HEK293 (cell line): Measurements from ENCODE around the gene SYNM.

Experiments used
- CTCF ChIA-PET: fragments of 350-600 bp; formaldehyde crosslinking; extraction: SDS; loops from one replicate; lab custom pipeline; 2021; ENCODE audit warnings: antibody characterized with exemption; lab: Yijun Ruan, JAX
- POLR2A ChIA-PET: fragments of 300-600 bp; formaldehyde crosslinking; extraction: SDS; loops from one replicate; lab custom pipeline; 2020; ENCODE audit warnings: antibody characterized with exemption, inconsistent platforms; lab: Yijun Ruan, JAX
- H3K27ac ChIP-seq: fragments of 200-500 bp; sonication (Bioruptor generic); 2 replicates; pipeline ENCODE4 v1.5.1; 2014; ENCODE audit warnings: low read depth, low read length, control low read depth, inconsistent platforms; ENCODE audit errors: extremely low read depth
- H3K36me3 ChIP-seq, 2 experiments: fragments of 200-500 bp in 1 of 2; sonication (Bioruptor generic) in 1 of 2; 1 replicate in 1 of 2; 2 replicates in 1 of 2; pipeline ENCODE4 v1.5.1; 2014 to 2017; ENCODE audit warnings: inconsistent platforms in 2 of 2, low read length in 2 of 2; ENCODE audit not compliant: control insufficient read depth in 2 of 2, insufficient read depth in 1 of 2
- H3K4me1 ChIP-seq: fragments of 200-500 bp; sonication (Bioruptor generic); 2 replicates; pipeline ENCODE4 v1.5.1; 2014; ENCODE audit warnings: mild to moderate bottlenecking, low read length, inconsistent platforms; ENCODE audit not compliant: control insufficient read depth, insufficient read depth
- H3K4me3 ChIP-seq: 2 replicates; pipeline ENCODE4 v1.5.1; 2011; ENCODE audit warnings: low read depth, mild to moderate bottlenecking, control low read depth, low read length, moderate library complexity
- H3K9me3 ChIP-seq: fragments of 200-500 bp; sonication (Bioruptor generic); 2 replicates; pipeline ENCODE4 v1.5.1; 2014; ENCODE audit warnings: low read depth, low read length, inconsistent platforms; ENCODE audit not compliant: control insufficient read depth, insufficient read depth
- GFI1B ChIP-seq: fragments of 450-650 bp; formaldehyde crosslinking; IDR thresholded peaks from 2 replicates; pipeline ENCODE4 v1.5.1; 2016; ENCODE audit warnings: missing biosample characterization, missing genetic modification characterization
- GLIS2 ChIP-seq: fragments of 450-650 bp; formaldehyde crosslinking; IDR thresholded peaks from 2 replicates; pipeline ENCODE4 v1.5.1; 2016; ENCODE audit warnings: missing biosample characterization, missing genetic modification characterization
- KLF16 ChIP-seq: fragments of 450-650 bp; formaldehyde crosslinking; IDR thresholded peaks from 2 replicates; pipeline ENCODE4 v1.5.1; 2017; ENCODE audit warnings: missing biosample characterization, missing genetic modification characterization
- KLF8 ChIP-seq: fragments of 450-650 bp; formaldehyde crosslinking; IDR thresholded peaks from 2 replicates; pipeline ENCODE4 v1.5.1; 2016; ENCODE audit warnings: missing biosample characterization, missing genetic modification characterization
- PRDM1 ChIP-seq: fragments of 450-650 bp; formaldehyde crosslinking; IDR thresholded peaks from 2 replicates; pipeline ENCODE4; 2016; ENCODE audit warnings: missing biosample characterization, missing genetic modification characterization
- PRDM6 ChIP-seq: fragments of 450-650 bp; formaldehyde crosslinking; IDR thresholded peaks from 2 replicates; pipeline ENCODE4 v1.5.1; 2017; ENCODE audit warnings: missing biosample characterization, missing genetic modification characterization
- SCRT2 ChIP-seq: fragments of 450-650 bp; formaldehyde crosslinking; IDR thresholded peaks from 2 replicates; pipeline ENCODE4 v1.5.1; 2016; ENCODE audit warnings: missing biosample characterization, missing genetic modification characterization
- ZBTB17 ChIP-seq: fragments of 450-650 bp; formaldehyde crosslinking; IDR thresholded peaks from 2 replicates; pipeline ENCODE4 v1.5.1; 2016; ENCODE audit warnings: missing biosample characterization, missing genetic modification characterization
- ZEB2 ChIP-seq: fragments of 450-650 bp; formaldehyde crosslinking; IDR thresholded peaks from 2 replicates; pipeline ENCODE4 v1.5.1; 2016; ENCODE audit warnings: missing biosample characterization, missing genetic modification characterization
- ZNF324 ChIP-seq: fragments of 450-650 bp; formaldehyde crosslinking; IDR thresholded peaks from 2 replicates; pipeline ENCODE4 v1.5.1; 2016; ENCODE audit warnings: missing biosample characterization, missing genetic modification characterization
- ZNF341 ChIP-seq: fragments of 450-650 bp; formaldehyde crosslinking; IDR thresholded peaks from 2 replicates; pipeline ENCODE4; 2016; ENCODE audit warnings: low read depth, missing biosample characterization, missing genetic modification characterization
- ZNF37A ChIP-seq: fragments of 450-650 bp; IDR thresholded peaks from 2 replicates; pipeline ENCODE4 v1.5.1; 2018; ENCODE audit warnings: missing biosample characterization, missing genetic modification characterization
- ZNF521 ChIP-seq: fragments of 450-650 bp; formaldehyde crosslinking; IDR thresholded peaks from 2 replicates; pipeline ENCODE4 v1.5.1; 2017; ENCODE audit warnings: missing biosample characterization, mild to moderate bottlenecking, missing genetic modification characterization
- ZNF530 ChIP-seq: fragments of 450-650 bp; formaldehyde crosslinking; IDR thresholded peaks from 2 replicates; pipeline ENCODE4 v1.5.1; 2016; ENCODE audit warnings: low read depth, missing biosample characterization, missing genetic modification characterization
- ZNF623 ChIP-seq: fragments of 450-650 bp; formaldehyde crosslinking; IDR thresholded peaks from 2 replicates; pipeline ENCODE4 v1.5.1; 2016; ENCODE audit warnings: missing biosample characterization, missing genetic modification characterization
- ZNF658 ChIP-seq: fragments of 450-650 bp; formaldehyde crosslinking; IDR thresholded peaks from 2 replicates; pipeline ENCODE4; 2016; ENCODE audit warnings: missing biosample characterization, missing genetic modification characterization
- ZNF660 ChIP-seq: fragments of 450-650 bp; IDR thresholded peaks from 2 replicates; pipeline ENCODE4 v1.5.1; 2018; ENCODE audit warnings: missing biosample characterization, mild to moderate bottlenecking, missing genetic modification characterization
- ZNF785 ChIP-seq: fragments of 450-650 bp; formaldehyde crosslinking; IDR thresholded peaks from 2 replicates; pipeline ENCODE4 v1.5.1; 2016; ENCODE audit warnings: missing biosample characterization, missing genetic modification characterization

Gene SYNM

GRCh38 chr15:99123713-99124451, 19.0 kb downstream of the SYNM start (continued):
- peak; percentile 40; the same call in 1 of the 2 replicates for TF ChIP-seq KLF16
- TF ChIP-seq ZBTB17 (tag by site-specific recombination): peak; percentile 93
- TF ChIP-seq ZNF530 (tag by site-specific recombination): no peak
- TF ChIP-seq ZNF324: peak; percentile 57; the same call in 1 of the 2 replicates
- peak; percentile 27; the same call in 1 of the 2 replicates for TF ChIP-seq KLF8 (tag by site-specific recombination)
- TF ChIP-seq PRDM1 (tag by site-specific recombination): peak; percentile 70
- TF ChIP-seq ZNF37A (tag by site-specific recombination): no peak
- peak; percentile 73 for TF ChIP-seq ZEB2 (tag by site-specific recombination)
- peak; percentile 86 for TF ChIP-seq PRDM6 (tag by site-specific recombination)
- TF ChIP-seq ZNF660 (tag by site-specific recombination): peak; percentile 97
- 0 out of 2 replicates have a peak, but pooled peaks have one; percentile 42 for TF ChIP-seq ZNF341 (tag by site-specific recombination)

GRCh38 chr15:99124641-99125040, 19.8 kb downstream of the SYNM start:
- Histone ChIP-seq H3K36me3 (peaks cover 0 to 44% of the 10 kb centered on the region in 2 experiments; a peak in 1 of 3 replicates), H3K4me3 (no peak overlapping the region), H3K9me3 (no peaks in the 10 kb centered on the region)
- POLR2A ChIA-PET: interaction anchor here (1.2 to 1.4 kb wide), 2 partner anchors 9 to 19 kb away, joined by 4 to 9 read pairs; partner anchors contain the start of gene SYNM
- no peak for TF ChIP-seq ZNF658 (tag by site-specific recombination)
- no peak for TF ChIP-seq GFI1B
- no peak for TF ChIP-seq GLIS2
- no peak for TF ChIP-seq ZNF785 (tag by site-specific recombination)
- TF ChIP-seq ZNF623 (tag by site-specific recombination): no peak
- TF ChIP-seq, all 188 proteins: peak for 0
- Histone ChIP-seq H3K4me1 (peaks cover 7% of the 10 kb centered on the region), H3K27ac (no peak overlapping the region)
- CTCF ChIA-PET: interaction anchor here (0.6 to 3.1 kb wide), 4 partner anchors 19 to 632 kb away, joined by 3 to 12 read pairs (median 6); partner anchors contain the start of gene SYNM

- Histone ChIP-seq H3K27ac (no peak overlapping the region), H3K36me3 (peaks cover 0 to 47% of the 10 kb centered on the region in 2 experiments; a peak in 1 of 3 replicates), H3K4me3 (no peak overlapping the region), H3K9me3 (no peaks in the 10 kb centered on the region), H3K4me1 (peaks cover 7% of the 10 kb centered on the region)
- TF ChIP-seq SCRT2 (tag by site-specific recombination) (peak; percentile 75), ZNF521 (tag by site-specific recombination) (no peak)
- ChIA-PET POLR2A (no interaction called here), CTCF (interaction anchor here (0.6 to 3.1 kb wide), 5 partner anchors 20 to 631 kb away, joined by 3 to 12 read pairs (median 7); partner anchors contain the start of gene SYNM)
Observed at GRCh38 chr15:99125061-99125891, 20.4 kb downstream of the SYNM start.
